GM23248 (cell line): ENCODE results near the gene MKI67.

Experiments used
- EZH2 ChIP-seq: fragments of 200-600 bp; sonication (generic); IDR thresholded peaks from 2 replicates; pipeline ENCODE4 v1.6.1; 2018; ENCODE audit warnings: antibody characterized with exemption, mild to moderate bottlenecking; ENCODE audit not compliant: insufficient read depth, poor library complexity, severe bottlenecking
- EZH2phosphoT487 ChIP-seq: fragments of 200-600 bp; sonication (generic); IDR thresholded peaks from 2 replicates; pipeline ENCODE4 v1.6.1; 2018; ENCODE audit warnings: antibody characterized with exemption, moderate library complexity, mild to moderate bottlenecking, low read depth; ENCODE audit not compliant: insufficient read depth

- TF ChIP-seq EZH2: no peak
- TF ChIP-seq EZH2phosphoT487: no peak
Observed at GRCh38 chr10:128046953-128047290, 79.3 kb downstream of the MKI67 start.
